ENCODE data around the gene EPOP. TPM values are rescaled to one million over a fixed set of nuclear protein-coding genes. Genes with fewer than 3 reads are reported as not detected.
A peak's percentile ranks its signal among the peaks of the same experiment; 100 is the strongest.

The EPOP gene
- total and polyA plus RNA-seq, 4 donors, result 0.40 to 2.8 (median 2.2) TPM

GRCh38 chr17:38681096-38681495 lies 6.3 kb upstream of the EPOP start:
- H3K4me3 ChIP-seq, result no peak overlapping the region
- TF ChIP-seq CTCF (IDR thresholded peaks at IDR 0.05; ENCODE audit: control extremely low read depth, extremely low read depth), result no peak
- no peak overlapping the region for H3K9ac ChIP-seq (ENCODE audit: insufficient read depth in 1 of 2, low read length in 2 of 2)
- H3K4me1 ChIP-seq (ENCODE audit: control insufficient read depth in 5 of 5, insufficient read depth in 5 of 5, low read length in 5 of 5), result peaks cover 0 to 3% (median 0%) of the 10 kb centered on the region in 5 donors
- no peaks in the 10 kb centered on the region for H3K9me3 ChIP-seq (ENCODE audit: control insufficient read depth in 4 of 4, insufficient read depth in 3 of 4, low read length in 3 of 4)
- WGBS, 2 donors, result 90 to 92% methylated on average over 3 of the region's 3 CpGs
- H3K27ac ChIP-seq (ENCODE audit: low read depth in 1 of 2, low read length in 1 of 2), result no peak overlapping the region
- DNase-seq (no peak), ATAC-seq (ENCODE audit: insufficient read depth, low FRiP score) (no peak)
- H3K36me3 ChIP-seq (ENCODE audit: control insufficient read depth in 4 of 4, insufficient read depth in 4 of 4, low read length in 4 of 4), result no peaks in the 10 kb centered on the region
- peaks cover 0 to 4% (median 2%) of the 10 kb centered on the region in 3 donors for H3K27me3 ChIP-seq (ENCODE audit: control insufficient read depth in 3 of 3, insufficient read depth in 3 of 3, low read length in 2 of 3)

- no peak overlapping the region for H3K9ac ChIP-seq (ENCODE audit: insufficient read depth in 1 of 2, low read length in 2 of 2)
- ATAC-seq (ENCODE audit: insufficient read depth, low FRiP score) (no peak), DNase-seq (no peak)
- H3K9me3 ChIP-seq (ENCODE audit: control insufficient read depth in 4 of 4, insufficient read depth in 3 of 4, low read length in 3 of 4), result no peaks in the 10 kb centered on the region
- H3K27me3 ChIP-seq (ENCODE audit: control insufficient read depth in 3 of 3, insufficient read depth in 3 of 3, low read length in 2 of 3), result peaks cover 4 to 19% (median 17%) of the 10 kb centered on the region in 3 donors
- no peak for TF ChIP-seq CTCF (IDR thresholded peaks at IDR 0.05; ENCODE audit: control extremely low read depth, extremely low read depth)
- H3K4me3 ChIP-seq, result no peak overlapping the region
- peaks cover 0 to 7% (median 0%) of the 10 kb centered on the region in 5 donors for H3K4me1 ChIP-seq (ENCODE audit: control insufficient read depth in 5 of 5, insufficient read depth in 5 of 5, low read length in 5 of 5)
- no peaks in the 10 kb centered on the region for H3K36me3 ChIP-seq (ENCODE audit: control insufficient read depth in 4 of 4, insufficient read depth in 4 of 4, low read length in 4 of 4)
- H3K27ac ChIP-seq (ENCODE audit: low read depth in 1 of 2, low read length in 1 of 2), result no peak overlapping the region
- 81 to 94% methylated on average over 6 of the region's 6 CpGs for WGBS, 2 donors
These were observed 3.1 kb upstream of the EPOP start for GRCh38 chr17:38677819-38678218.

GRCh38 chr17:38676706-38677504 lies 2.1 kb upstream of the EPOP start:
- no peaks in the 10 kb centered on the region for H3K9me3 ChIP-seq (ENCODE audit: control insufficient read depth in 4 of 4, insufficient read depth in 3 of 4, low read length in 3 of 4)
- TF ChIP-seq CTCF (IDR thresholded peaks at IDR 0.05; ENCODE audit: control extremely low read depth, extremely low read depth), result peak; percentile 99
- ATAC-seq (ENCODE audit: insufficient read depth, low FRiP score) (peak; percentile 49), DNase-seq (peak; percentile 88 to 89 (median 88))
- H3K36me3 ChIP-seq (ENCODE audit: control insufficient read depth in 4 of 4, insufficient read depth in 4 of 4, low read length in 4 of 4), result no peaks in the 10 kb centered on the region
- H3K4me3 ChIP-seq, result no peak overlapping the region
- WGBS, 2 donors, result 10 to 12% methylated on average over 9 of the region's 9 CpGs
- H3K9ac ChIP-seq (ENCODE audit: insufficient read depth in 1 of 2, low read length in 2 of 2), result no peak overlapping the region
- peaks cover 0 to 9% (median 0%) of the 10 kb centered on the region in 5 donors for H3K4me1 ChIP-seq (ENCODE audit: control insufficient read depth in 5 of 5, insufficient read depth in 5 of 5, low read length in 5 of 5)
- H3K27ac ChIP-seq (ENCODE audit: low read depth in 1 of 2, low read length in 1 of 2), result peak overlapping the region in 1 of 2 donors; percentile 42
- H3K27me3 ChIP-seq (ENCODE audit: control insufficient read depth in 3 of 3, insufficient read depth in 3 of 3, low read length in 2 of 3), result peaks cover 4 to 28% (median 26%) of the 10 kb centered on the region in 3 donors

Data from lung (tissue), 12 donors.